Glomerular visceral epithelial cell (primary cell): Measurements from ENCODE around the gene NEDD4L.

Experiments
- DNase-seq: peaks from one replicate; pipeline ENCODE4 v3.0.0-alpha.2; 2016; ENCODE audit errors: extremely low spot score

The NEDD4L gene

GRCh38 chr18:58093311-58093803 lies 49.3 kb downstream of the NEDD4L start:
- no peak for DNase-seq

DNA sequence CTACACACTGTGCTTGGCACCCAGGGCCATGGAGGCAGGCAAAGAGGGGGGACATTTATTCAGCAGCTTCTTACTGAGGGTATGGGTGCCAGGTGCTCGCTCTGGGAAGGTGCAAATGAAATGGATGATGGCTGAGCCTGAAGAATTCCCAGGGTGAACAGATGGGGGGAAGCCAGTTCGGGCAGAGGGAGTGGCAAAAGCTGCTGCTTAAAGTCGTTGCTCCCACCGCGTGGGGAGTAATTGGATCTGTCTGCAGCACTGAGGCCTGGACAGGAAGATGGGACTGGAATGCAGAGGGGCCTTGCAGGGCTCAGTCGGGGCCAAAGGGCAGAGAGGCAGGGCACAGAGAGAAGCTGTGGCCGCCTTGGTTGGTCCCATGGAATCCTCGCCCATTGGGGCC lies 51.2 kb downstream of the NEDD4L start:
- no peak for DNase-seq

DNA sequence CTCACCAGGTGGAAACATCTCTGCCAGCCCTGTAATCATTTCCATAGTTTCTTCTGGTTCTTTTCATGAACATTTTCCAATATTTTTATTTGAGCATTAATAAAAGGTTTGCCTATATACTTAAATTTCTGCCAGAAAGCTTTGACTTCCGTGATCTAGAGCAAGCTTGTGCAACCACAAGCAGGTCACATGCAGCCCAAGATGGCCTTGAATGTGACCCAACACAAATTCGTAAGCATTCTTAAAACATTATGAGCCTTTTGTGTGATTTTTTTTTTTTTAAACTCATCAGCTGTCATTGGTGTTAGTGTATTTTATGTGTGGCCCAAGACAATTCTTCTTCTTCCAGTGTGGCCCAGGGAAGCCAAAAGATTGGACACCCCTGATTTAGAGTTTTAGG lies 51.6 kb downstream of the NEDD4L start:
- DNase-seq = no peak

- no peak for DNase-seq
Observed at GRCh38 chr18:58096658-58097057, 52.6 kb downstream of the NEDD4L start.

GRCh38 chr18:58097121-58097906 lies 53.3 kb downstream of the NEDD4L start:
- no peak for DNase-seq

DNA sequence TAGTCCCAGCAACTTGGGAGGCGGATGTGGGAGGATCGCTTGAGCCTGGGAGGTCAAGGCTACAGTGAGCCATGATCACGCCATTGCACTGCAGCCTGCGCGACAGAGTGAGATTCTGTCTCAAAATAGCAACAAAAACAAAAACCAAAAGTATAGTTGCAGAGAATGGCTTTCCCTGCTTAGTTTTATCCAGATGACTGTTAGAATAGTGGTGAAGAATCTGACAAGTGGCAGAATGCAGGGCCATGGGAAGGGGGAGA lies 53.8 kb downstream of the NEDD4L start:
- no peak for DNase-seq

DNA sequence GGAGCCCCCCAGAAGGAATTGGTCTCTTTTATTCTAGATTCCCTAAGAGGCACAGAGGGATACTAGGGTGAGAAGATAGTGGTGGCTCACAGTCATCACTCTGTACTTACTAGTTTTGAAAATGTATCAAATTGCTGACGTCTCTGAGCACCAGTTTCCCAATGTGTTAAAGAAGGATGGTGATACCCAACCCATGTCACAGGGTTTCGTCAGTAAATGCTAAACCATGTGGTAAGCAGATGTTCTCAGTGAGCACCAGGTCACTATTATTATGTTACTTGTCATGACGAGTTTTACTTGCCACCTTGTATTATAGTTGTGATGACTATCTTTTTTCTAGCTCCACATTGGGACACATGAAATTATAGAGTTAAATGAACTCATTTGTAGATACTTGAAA lies 54.7 kb downstream of the NEDD4L start:
- DNase-seq = no peak

- DNase-seq = no peak
Observed at GRCh38 chr18:58100154-58100553, 56.1 kb downstream of the NEDD4L start.

GRCh38 chr18:58101291-58101794 lies 57.3 kb downstream of the NEDD4L start:
- no peak for DNase-seq

DNA sequence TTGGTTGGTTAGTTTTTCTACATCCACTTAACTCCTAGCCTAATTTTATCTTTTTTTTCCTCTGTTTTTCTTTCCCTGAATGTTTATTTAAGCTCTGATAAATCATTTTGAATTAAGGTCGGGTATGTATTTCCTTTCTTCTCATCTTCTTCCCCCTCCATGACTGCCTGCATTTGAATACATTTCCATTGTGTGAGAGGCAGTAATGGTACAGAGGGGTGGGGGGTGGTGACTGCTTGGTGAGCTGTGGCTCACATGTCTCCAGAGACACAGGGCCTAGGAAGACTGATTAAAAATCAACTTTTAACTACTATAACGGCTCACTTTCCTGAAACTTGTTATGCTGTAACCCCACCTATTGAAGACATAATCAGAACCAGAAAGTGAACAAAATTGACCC lies 58.0 kb downstream of the NEDD4L start:
- no peak for DNase-seq

DNA sequence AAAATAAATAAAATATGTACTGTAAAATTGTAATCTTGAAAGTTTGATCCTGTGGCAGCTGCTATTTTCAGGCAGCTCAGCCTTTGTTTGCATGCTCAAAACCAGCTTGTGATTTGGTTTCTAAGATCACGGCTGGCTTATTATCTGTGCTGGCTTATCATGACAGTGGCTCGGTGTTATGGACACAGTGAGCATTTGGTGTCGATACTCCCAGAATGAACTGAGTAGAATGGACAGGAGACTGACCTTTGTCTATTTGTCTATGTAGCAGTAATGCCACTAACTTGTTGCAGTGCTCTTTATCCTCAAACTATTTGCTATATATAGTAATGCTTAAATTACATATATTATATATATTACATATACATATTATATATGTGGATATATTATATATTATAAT lies 58.8 kb downstream of the NEDD4L start:
- no peak for DNase-seq

DNA sequence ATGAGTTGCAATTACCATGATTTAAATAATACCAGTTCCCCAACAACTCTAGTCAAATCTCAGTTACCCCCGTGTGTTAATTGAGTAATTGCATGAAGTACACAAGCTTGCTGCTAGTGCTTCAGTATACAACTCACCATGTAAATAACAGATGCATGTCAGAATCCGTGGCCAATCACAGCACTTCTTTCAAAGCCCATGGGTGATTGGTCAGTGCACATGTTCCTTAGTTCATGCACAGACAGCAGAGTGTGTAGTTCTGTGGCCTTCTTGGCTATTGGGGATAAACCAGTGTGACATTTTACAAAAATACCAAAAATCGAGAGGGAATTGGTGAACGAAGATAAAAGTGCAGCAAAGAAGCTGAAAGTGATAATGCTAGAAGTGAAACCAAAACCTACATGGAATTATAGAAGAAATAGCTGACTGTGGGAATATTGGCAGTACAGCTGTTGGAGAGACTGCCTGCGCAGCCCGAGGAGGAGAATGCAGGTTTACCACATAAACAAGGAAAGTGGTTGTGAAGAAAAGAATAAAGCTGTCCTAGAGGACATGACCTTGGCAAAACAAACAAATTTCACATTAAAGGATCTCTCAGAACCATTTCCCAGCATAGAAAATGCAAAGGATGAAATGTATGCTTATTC lies 59.4 kb downstream of the NEDD4L start:
- no peak for DNase-seq

GRCh38 chr18:58104096-58104495 lies 60.1 kb downstream of the NEDD4L start:
- DNase-seq = no peak

- DNase-seq = no peak
Observed at GRCh38 chr18:58105206-58105887, 61.3 kb downstream of the NEDD4L start.

DNA sequence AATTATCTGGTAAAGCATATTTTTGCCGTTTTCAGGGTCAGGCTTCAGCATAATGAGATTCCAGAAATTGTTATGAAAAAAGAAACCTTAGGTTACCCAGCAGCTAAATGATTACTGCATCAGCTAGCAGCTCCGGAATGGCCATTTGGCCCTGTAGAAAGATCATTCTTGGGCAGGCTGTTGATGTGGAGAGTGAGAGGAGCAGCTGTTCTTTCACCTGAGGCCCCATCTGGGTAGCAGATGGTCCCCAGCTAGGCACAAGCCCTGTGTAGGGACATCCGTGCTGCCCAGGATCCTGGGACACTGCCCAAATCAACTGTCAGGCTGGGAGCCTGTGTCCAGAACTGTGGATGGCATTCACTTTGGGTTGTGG lies 61.8 kb downstream of the NEDD4L start:
- no peak for DNase-seq

DNA sequence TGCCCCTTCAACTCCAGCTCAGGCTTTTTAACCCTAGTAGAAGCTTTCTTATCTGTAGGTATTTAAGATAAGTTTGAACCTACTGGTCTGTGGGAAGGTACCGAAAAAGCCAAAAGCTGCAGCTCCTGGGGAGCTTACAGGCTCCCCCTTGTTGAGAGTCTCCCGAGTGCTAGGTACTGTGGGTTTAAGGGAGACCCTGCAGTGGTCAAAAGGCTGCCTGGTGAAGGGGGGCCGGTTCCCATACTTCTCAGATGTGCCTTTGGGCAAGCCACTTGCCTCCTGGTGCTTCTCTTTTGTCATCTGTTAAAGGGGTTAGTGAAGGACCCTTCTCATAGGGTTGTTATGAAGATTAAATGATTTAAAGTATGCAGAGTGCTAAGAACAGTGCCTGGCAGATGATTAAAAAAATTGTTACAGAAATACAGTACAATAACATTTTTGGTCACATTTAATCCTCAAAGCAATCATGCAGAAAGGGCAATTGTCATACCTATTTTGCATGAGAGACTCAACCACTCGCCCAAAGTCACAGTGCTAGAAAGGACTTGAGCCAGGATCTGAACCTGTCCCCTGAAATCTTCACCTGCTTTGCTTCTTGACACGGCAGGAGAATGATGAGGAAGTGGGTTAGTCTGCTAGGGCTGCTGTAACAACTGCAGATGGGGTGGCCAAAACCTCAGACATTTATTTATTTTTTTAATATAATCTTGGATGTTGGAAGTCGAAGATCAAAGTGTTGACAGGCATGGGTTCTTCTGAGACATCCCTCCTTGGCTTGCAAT lies 62.5 kb downstream of the NEDD4L start:
- DNase-seq = no peak

- no peak for DNase-seq
Observed at GRCh38 chr18:58109256-58109655, 65.2 kb downstream of the NEDD4L start.

DNA sequence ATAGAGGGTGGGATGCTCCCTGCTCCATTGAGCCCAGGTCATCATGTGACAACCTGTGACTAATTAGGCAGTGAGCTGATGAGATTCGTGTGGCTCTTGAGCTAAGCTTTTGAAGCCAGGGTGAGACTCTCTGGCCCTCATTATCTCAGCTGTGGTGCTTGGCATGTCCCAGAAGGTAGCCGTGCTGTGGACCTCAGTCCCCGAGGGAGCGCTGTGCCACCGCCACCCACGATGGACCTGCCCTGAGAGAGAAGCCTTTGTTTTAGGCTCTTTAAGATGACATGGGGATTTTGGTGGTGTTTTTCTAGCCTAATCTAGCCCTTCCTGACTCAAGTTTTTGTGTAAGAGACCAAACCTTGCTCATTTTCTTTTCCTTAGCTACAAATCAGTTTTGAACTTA lies 66.4 kb downstream of the NEDD4L start:
- DNase-seq = no peak

GRCh38 chr18:58112174-58112573 lies 68.1 kb downstream of the NEDD4L start:
- no peak for DNase-seq

GRCh38 chr18:58113337-58113736 lies 69.3 kb downstream of the NEDD4L start:
- peak; percentile 31 for DNase-seq

DNA sequence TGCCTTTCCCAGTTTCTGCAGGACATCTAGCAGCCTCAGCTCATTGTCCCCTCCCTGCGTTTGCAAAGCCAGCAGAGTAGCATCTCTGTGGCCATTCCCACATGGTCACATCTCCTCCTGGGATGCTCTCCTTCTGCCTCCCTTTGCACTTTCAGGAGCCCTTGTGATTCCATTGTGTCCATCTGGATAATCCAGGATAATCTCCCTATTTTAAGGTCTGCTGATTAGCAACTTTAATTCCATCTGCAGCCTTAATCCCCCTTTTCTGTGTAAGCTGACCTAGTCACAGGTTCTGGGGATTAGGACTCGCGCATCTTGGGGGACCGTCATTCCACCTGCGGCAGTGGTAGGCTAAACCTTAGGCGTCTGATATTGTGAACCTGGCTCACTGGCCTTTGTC lies 70.7 kb downstream of the NEDD4L start:
- no peak for DNase-seq

- no peak for DNase-seq
Observed at GRCh38 chr18:58116818-58117217, 72.8 kb downstream of the NEDD4L start.
